Measurements from ENCODE around the gene TNNI3.
"Not testable (repeated sequence)": the region's sequence is repeated elsewhere in the genome, so short reads cannot be mapped to it uniquely, and the experiment has no call there.

The TNNI3 gene

GRCh38 chr19:55179606-55180484 lies 22.3 kb upstream of the TNNI3 start, which contains the start of gene SYT5:
Gene SYT5, minus strand, starts transcription at chr19:55180289. Its CDS starts 1,248 bp downstream, at chr19:55179041.
- in situ Hi-C loops (cut with HindIII; ENCODE audit: low pct_unique_long_range_greater_than_20kb, low sequenced_read_pairs): no loop called here
- no peak for TF ChIP-seq JUND (IDR thresholded peaks at IDR 0.05; ENCODE audit: low read depth)
- DNase-seq (ENCODE audit: low read depth in 1 of 2, low spot score in 1 of 2): peak; percentile 67 to 82

GRCh38 chr19:55178781-55179599 lies 21.5 kb upstream of the TNNI3 start:
- no peak for TF ChIP-seq JUND (IDR thresholded peaks at IDR 0.05; ENCODE audit: low read depth)
- peak; percentile 54 to 72 for DNase-seq (ENCODE audit: low read depth in 1 of 2, low spot score in 1 of 2)
- in situ Hi-C loops (cut with HindIII; ENCODE audit: low pct_unique_long_range_greater_than_20kb, low sequenced_read_pairs): no loop called here

GRCh38 chr19:55176076-55176475 lies 18.5 kb upstream of the TNNI3 start:
- DNase-seq (ENCODE audit: low read depth in 1 of 2, low spot score in 1 of 2): peak; percentile 33 to 53
- no peak for TF ChIP-seq JUND (IDR thresholded peaks at IDR 0.05; ENCODE audit: low read depth)
- in situ Hi-C loops (cut with HindIII; ENCODE audit: low pct_unique_long_range_greater_than_20kb, low sequenced_read_pairs): no loop called here

GRCh38 chr19:55175117-55175867 lies 17.8 kb upstream of the TNNI3 start:
- DNase-seq (ENCODE audit: low read depth in 1 of 2, low spot score in 1 of 2): no peak
- in situ Hi-C loops (cut with HindIII; ENCODE audit: low pct_unique_long_range_greater_than_20kb, low sequenced_read_pairs): no loop called here
- TF ChIP-seq JUND (IDR thresholded peaks at IDR 0.05; ENCODE audit: low read depth): no peak

GRCh38 chr19:55174425-55175116 lies 17.0 kb upstream of the TNNI3 start:
- in situ Hi-C loops (cut with HindIII; ENCODE audit: low pct_unique_long_range_greater_than_20kb, low sequenced_read_pairs): no loop called here
- TF ChIP-seq JUND (IDR thresholded peaks at IDR 0.05; ENCODE audit: low read depth): no peak
- no peak for DNase-seq (ENCODE audit: low read depth in 1 of 2, low spot score in 1 of 2)

- peak; percentile 87 to 88 for DNase-seq (ENCODE audit: low read depth in 1 of 2, low spot score in 1 of 2)
- TF ChIP-seq JUND (IDR thresholded peaks at IDR 0.05; ENCODE audit: low read depth): no peak
- in situ Hi-C loops (cut with HindIII; ENCODE audit: low pct_unique_long_range_greater_than_20kb, low sequenced_read_pairs): no loop called here
Observed at GRCh38 chr19:55173714-55174409, 16.3 kb upstream of the TNNI3 start.

DNA sequence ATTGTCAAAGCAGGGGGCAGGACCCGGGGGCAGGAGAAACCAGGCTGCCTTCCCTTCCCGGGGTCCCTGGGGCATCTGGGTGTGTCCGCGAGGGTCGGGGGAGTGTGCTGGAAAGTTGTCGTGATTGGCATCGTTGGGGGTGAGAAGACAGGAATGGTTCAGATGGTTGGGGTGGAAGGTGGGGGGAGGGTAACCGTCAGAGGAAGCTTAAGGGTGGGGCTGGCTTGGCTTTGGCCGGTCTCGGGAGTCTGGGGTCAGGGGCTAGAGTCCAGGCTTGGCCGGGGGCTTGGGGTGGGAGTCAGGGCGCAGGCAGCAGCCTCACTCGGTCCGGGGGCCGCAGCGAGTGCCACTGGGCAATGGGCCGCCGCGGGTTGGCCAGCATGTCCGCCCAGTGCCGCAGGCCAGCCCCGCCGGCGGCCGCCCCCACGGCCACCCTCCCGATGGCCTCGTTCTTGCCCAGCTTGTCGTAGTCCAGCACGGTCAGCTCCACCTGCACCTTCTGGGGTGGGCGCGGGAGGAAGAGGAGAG lies 15.7 kb upstream of the TNNI3 start:
- no peak for TF ChIP-seq JUND (IDR thresholded peaks at IDR 0.05; ENCODE audit: low read depth)
- DNase-seq (ENCODE audit: low read depth in 1 of 2, low spot score in 1 of 2): no peak
- in situ Hi-C loops (cut with HindIII; ENCODE audit: low pct_unique_long_range_greater_than_20kb, low sequenced_read_pairs): no loop called here

GRCh38 chr19:55172741-55173140 lies 15.2 kb upstream of the TNNI3 start:
- no peak for TF ChIP-seq JUND (IDR thresholded peaks at IDR 0.05; ENCODE audit: low read depth)
- no peak for DNase-seq (ENCODE audit: low read depth in 1 of 2, low spot score in 1 of 2)
- in situ Hi-C loops (cut with HindIII; ENCODE audit: low pct_unique_long_range_greater_than_20kb, low sequenced_read_pairs): no loop called here

- DNase-seq (ENCODE audit: low read depth in 1 of 2, low spot score in 1 of 2); in situ Hi-C loops (cut with HindIII; ENCODE audit: low pct_unique_long_range_greater_than_20kb, low sequenced_read_pairs): not testable (repeated sequence)
Observed at GRCh38 chr19:55172318-55172717, 14.8 kb upstream of the TNNI3 start.

DNA sequence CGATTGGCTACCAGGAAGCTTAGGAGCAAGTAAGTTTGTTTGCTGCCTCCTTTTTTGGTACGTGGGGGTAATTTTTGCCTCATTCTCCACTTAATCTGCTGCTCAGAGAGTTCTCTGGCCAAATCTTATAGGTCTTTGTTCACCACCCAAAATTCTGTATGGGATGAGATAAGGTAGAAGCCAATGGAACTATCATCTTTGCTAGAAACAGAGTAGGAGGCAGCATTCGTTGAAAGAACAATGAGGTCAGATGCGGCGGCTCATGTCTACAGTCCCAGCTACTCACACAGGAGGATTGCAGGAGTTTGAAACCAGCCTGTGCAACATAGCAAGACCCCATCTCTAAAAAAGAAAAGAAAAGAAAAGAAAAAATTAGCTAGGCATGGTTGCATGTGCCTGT lies 13.9 kb upstream of the TNNI3 start:
- in situ Hi-C loops (cut with HindIII; ENCODE audit: low pct_unique_long_range_greater_than_20kb, low sequenced_read_pairs): no loop called here
- no peak for TF ChIP-seq JUND (IDR thresholded peaks at IDR 0.05; ENCODE audit: low read depth)
- no peak for DNase-seq (ENCODE audit: low read depth in 1 of 2, low spot score in 1 of 2)

DNA sequence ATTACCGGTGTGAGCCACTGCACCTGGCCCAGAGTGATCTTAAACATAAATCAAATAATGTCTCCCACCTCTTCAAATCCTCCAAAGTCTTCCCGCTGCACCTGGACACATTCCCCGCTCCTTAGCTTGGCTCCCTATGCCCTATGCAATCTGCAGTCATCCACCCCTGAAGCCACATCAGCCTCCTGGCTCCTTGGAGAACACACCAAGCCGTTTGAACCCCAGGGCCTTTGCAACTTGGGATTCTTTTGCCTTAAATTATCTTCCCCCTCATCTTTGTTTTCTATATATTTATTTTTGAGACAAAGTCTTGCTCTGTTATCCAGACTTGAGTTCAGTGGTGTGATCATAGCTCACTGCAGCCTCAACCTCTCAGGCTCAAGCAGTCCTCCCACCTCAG lies 11.6 kb upstream of the TNNI3 start:
- DNase-seq (ENCODE audit: low read depth in 1 of 2, low spot score in 1 of 2): no peak
- in situ Hi-C loops (cut with HindIII; ENCODE audit: low pct_unique_long_range_greater_than_20kb, low sequenced_read_pairs): no loop called here
- TF ChIP-seq JUND (IDR thresholded peaks at IDR 0.05; ENCODE audit: low read depth): no peak

Measured in T47D (cell line).